Neural cell (in vitro differentiated cells): Measurements from ENCODE around the gene TCF4.

Experiments
- EP300 ChIP-seq: fragments of 450-650 bp; conservative IDR thresholded peaks from 2 replicates; pipeline ENCODE4 v1.6.1; 2014; ENCODE audit warnings: antibody characterized with exemption, mild to moderate bottlenecking, moderate library complexity; ENCODE audit not compliant: poor library complexity, severe bottlenecking
- EZH2 ChIP-seq: fragments of 200-600, 300-800 bp; shearing (Covaris generic), sonication (generic); IDR thresholded peaks from 2 replicates; pipeline ENCODE4 v1.6.1; 2014; ENCODE audit warnings: antibody characterized with exemption, low read length, borderline replicate concordance, mild to moderate bottlenecking; ENCODE audit not compliant: insufficient read depth, poor library complexity, severe bottlenecking
- MXI1 ChIP-seq: fragments of 450-650 bp; conservative IDR thresholded peaks from 2 replicates; pipeline ENCODE4 v1.6.1; 2014; ENCODE audit warnings: antibody characterized with exemption, mild to moderate bottlenecking; ENCODE audit not compliant: poor library complexity, severe bottlenecking
- POLR2AphosphoS5 ChIP-seq: IDR thresholded peaks from 2 replicates; pipeline ENCODE4 v1.6.1; 2012
- RAD21 ChIP-seq: fragments of 450-650 bp; conservative IDR thresholded peaks from 2 replicates; pipeline ENCODE4 v1.6.1; 2014; ENCODE audit warnings: antibody characterized with exemption, mild to moderate bottlenecking, moderate library complexity
- SMC3 ChIP-seq: fragments of 450-650 bp; conservative IDR thresholded peaks from 2 replicates; pipeline ENCODE4 v1.6.1; 2014; ENCODE audit warnings: antibody characterized with exemption, mild to moderate bottlenecking, moderate library complexity; ENCODE audit not compliant: poor library complexity
- TAF1 ChIP-seq: IDR thresholded peaks from 2 replicates; pipeline ENCODE4 v1.6.1; 2012; ENCODE audit warnings: low read depth
- TF ChIP-seq, protein P1 (sequence below): fragments of 450-650 bp; IDR thresholded peaks from 2 replicates; pipeline ENCODE4 v1.5.1; 2014; ENCODE audit warnings: antibody characterized with exemption, mild to moderate bottlenecking, moderate library complexity; ENCODE audit not compliant: poor library complexity, severe bottlenecking
- TF ChIP-seq, protein P2 (sequence below): IDR thresholded peaks from 2 replicates; pipeline ENCODE4 v1.6.1; 2012; ENCODE audit warnings: borderline replicate concordance

DNA sequence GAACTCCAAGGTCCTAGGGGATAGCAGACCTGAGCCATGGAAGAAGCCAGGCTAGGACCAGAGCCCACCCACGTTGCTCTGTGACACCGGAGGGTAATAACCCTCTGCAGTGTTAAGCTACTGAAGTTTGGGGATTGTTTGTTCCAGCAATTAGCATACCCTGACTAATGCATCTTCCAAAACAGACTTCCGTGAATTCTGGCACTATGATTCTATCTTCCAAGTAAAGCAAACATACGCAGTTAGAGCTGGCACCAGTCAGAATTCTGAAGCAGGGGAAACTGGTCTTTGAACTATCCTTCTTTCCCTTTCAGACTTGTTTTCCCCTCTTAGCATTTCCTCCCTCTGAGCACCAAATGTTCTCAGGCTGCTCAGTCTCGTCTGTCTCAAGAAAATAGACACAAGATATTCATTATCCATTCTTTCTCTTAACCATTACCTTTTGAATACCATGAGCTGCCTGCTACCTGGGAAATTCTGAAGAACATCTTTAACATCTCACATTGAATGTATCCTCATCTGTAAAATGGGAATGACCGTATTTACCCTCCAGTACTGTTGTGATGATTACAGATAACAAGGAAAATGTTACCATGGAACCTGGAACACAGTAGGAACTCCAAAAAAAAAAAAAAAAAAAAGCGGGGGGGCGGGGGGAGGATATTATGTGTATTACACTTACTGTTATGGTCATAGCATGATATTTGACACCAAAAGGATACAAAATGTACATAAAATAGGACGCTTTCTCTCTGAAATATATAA lies 108.2 kb downstream of the TCF4 start:
- TF ChIP-seq, protein P1, sequence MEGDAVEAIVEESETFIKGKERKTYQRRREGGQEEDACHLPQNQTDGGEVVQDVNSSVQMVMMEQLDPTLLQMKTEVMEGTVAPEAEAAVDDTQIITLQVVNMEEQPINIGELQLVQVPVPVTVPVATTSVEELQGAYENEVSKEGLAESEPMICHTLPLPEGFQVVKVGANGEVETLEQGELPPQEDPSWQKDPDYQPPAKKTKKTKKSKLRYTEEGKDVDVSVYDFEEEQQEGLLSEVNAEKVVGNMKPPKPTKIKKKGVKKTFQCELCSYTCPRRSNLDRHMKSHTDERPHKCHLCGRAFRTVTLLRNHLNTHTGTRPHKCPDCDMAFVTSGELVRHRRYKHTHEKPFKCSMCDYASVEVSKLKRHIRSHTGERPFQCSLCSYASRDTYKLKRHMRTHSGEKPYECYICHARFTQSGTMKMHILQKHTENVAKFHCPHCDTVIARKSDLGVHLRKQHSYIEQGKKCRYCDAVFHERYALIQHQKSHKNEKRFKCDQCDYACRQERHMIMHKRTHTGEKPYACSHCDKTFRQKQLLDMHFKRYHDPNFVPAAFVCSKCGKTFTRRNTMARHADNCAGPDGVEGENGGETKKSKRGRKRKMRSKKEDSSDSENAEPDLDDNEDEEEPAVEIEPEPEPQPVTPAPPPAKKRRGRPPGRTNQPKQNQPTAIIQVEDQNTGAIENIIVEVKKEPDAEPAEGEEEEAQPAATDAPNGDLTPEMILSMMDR: no peak
- TF ChIP-seq EP300 (no peak), MXI1 (no peak), RAD21 (no peak), SMC3 (no peak), POLR2AphosphoS5 (no peak), TAF1 (no peak), EZH2 (no peak)
- TF ChIP-seq, protein P2, sequence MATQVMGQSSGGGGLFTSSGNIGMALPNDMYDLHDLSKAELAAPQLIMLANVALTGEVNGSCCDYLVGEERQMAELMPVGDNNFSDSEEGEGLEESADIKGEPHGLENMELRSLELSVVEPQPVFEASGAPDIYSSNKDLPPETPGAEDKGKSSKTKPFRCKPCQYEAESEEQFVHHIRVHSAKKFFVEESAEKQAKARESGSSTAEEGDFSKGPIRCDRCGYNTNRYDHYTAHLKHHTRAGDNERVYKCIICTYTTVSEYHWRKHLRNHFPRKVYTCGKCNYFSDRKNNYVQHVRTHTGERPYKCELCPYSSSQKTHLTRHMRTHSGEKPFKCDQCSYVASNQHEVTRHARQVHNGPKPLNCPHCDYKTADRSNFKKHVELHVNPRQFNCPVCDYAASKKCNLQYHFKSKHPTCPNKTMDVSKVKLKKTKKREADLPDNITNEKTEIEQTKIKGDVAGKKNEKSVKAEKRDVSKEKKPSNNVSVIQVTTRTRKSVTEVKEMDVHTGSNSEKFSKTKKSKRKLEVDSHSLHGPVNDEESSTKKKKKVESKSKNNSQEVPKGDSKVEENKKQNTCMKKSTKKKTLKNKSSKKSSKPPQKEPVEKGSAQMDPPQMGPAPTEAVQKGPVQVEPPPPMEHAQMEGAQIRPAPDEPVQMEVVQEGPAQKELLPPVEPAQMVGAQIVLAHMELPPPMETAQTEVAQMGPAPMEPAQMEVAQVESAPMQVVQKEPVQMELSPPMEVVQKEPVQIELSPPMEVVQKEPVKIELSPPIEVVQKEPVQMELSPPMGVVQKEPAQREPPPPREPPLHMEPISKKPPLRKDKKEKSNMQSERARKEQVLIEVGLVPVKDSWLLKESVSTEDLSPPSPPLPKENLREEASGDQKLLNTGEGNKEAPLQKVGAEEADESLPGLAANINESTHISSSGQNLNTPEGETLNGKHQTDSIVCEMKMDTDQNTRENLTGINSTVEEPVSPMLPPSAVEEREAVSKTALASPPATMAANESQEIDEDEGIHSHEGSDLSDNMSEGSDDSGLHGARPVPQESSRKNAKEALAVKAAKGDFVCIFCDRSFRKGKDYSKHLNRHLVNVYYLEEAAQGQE: no peak
